Limb (tissue), 2 donors: Measurements from ENCODE around the gene ADAM15.

ENCODE experiments used
- DNase-seq, 2 donors: peaks; one replicate each; pipeline ENCODE4 v3.0.0-alpha.2; 2016; ENCODE audit errors: extremely low spot score in 2 of 2

Gene ADAM15

GRCh38 chr1:155051342-155051776 lies 243 bp downstream of the ADAM15 start:
- no peak for DNase-seq

GRCh38 chr1:155051777-155052398 lies 772 bp downstream of the ADAM15 start:
- peak in 1 of 2 donors; percentile 49 for DNase-seq

- DNase-seq = no peak
These were observed 1.6 kb downstream of the ADAM15 start for GRCh38 chr1:155052439-155053395.

DNA sequence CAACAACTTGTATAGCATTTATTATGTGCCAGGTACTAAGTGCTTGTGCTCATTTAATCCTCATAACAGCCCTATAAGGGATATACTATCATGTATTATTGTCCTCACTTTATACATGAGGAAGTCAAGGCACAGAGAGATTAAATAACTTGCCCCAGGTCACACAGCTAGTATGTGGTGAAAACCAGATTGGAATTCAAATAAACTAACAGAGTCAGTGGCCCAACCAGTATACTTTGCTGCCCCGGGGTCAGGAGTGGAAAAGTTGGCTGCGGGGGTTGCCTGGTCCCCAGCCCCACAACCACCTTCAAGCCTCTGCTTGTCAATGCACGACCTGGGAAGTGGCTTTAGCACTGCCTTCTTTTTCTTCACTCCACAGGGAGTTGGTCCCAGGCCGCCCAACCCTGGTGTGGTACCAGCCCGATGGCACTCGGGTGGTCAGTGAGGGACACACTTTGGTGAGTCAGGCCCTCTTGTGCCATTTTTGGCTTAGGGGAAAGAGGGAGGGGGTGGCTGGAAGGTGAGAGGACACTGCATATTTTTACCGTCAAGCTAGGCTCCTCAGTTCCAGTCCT lies 2.5 kb downstream of the ADAM15 start:
- DNase-seq = no peak

- no peak for DNase-seq
These were observed 6.0 kb downstream of the ADAM15 start for GRCh38 chr1:155057104-155057503.

GRCh38 chr1:155057788-155058211 lies 6.7 kb downstream of the ADAM15 start:
- DNase-seq = no peak

DNA sequence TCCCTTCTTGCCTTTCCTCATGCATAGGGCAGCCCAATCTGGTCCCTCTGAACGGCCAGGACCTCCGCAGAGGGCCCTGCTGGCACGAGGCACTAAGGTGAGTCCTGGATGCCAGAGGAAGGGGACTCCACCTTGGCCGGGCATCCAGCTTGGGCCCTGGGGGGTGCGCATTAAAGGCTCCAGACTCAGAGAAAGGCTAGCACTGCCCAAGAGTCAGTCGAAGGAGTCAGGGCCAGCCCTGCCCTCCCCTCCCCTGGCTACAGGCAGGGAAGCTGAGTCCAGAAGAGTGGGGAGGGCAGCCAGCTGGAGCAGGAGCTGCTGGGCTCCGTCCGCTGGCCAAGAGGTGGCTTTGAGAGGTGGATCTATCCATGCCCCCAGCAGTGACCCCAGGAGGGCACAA lies 9.6 kb downstream of the ADAM15 start:
- no peak for DNase-seq

DNA sequence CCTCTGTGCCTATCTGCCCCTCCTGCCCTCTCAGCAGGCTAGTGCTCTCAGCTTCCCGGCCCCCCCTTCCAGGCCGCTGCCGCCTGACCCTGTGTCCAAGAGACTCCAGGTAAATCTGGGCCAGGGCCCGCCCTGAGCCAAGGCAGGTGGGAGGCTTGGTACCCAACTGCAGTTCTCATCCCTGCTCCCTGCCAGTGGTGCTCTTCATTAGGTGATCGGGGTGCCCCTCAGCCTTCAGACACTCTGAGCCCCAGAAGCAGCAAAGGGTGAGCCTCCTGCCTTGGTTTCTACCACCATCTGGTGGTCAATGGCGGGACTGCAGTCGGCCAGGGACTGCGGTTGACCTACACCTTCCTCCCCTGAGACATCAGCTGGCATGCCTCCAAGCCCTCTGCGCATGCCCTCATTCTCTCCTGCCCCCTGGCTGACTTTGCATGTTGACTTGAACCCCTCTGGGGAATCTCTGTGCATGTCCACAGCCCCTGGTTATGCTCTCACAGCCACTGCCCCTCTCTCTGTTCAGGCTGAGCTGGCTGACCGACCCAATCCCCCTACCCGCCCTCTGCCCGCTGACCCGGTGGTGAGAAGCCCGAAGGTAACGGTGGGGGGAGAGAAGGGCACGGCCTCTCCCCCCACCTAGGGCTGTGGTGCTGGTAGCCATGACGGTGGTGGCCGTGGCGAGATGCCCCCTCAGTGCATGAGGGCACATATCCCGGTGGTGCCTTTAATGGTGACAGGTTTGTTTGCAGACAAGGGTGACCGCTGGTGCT lies 10.4 kb downstream of the ADAM15 start:
- DNase-seq = peak; percentile 61 to 94

DNA sequence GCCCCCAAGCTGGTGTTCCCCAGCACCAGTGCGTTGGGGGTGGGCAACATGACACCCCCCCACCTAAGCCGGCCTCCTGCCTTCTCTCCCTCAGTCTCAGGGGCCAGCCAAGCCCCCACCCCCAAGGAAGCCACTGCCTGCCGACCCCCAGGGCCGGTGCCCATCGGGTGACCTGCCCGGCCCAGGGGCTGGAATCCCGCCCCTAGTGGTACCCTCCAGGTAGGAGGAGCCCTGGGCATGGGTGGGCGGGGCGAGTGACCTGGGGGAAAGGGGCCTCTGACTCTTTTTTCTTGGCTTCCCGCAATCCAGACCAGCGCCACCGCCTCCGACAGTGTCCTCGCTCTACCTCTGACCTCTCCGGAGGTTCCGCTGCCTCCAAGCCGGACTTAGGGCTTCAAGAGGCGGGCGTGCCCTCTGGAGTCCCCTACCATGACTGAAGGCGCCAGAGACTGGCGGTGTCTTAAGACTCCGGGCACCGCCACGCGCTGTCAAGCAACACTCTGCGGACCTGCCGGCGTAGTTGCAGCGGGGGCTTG lies 11.1 kb downstream of the ADAM15 start:
- DNase-seq = peak in 1 of 2 donors; percentile 67

DNA sequence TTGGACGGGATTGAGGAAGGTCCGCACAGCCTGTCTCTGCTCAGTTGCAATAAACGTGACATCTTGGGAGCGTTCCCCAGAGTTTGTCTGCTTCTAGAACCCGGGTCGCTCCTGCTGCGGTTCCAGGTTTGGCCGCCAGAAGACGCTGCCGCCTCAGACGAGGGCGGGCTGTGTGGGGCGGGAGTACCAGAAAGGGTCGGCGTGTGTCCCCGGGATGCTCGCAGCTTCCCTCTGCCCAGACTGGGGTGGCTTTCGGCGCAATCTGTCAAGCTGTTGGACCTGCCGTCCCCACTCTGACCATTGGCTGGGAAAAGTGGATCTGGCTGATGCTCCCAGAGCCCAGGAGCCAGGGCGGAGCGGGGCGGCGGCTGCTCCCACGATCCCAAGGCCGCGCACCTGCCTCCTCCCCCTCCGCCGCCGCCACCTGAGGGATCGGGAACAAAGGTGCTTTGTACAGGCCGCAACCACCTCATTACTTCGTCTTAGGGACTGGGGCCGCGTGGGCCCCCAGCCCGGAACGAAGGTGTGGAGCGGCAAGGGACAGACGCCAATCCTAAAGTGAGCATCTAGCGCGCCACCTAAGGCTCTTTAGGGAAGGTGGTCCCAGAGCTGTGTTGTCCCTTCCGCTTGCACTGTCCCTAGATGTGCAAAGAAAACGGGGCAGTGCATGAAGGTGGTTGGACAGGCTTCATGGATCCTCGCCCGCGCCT lies 11.7 kb downstream of the ADAM15 start:
- DNase-seq = peak in 1 of 2 donors; percentile 88

- DNase-seq = peak; percentile 87 to 90
These were observed 12.5 kb downstream of the ADAM15 start, which contains the start of gene EFNA4 for GRCh38 chr1:155063550-155064110. TSS of gene EFNA4 (plus strand) at chr1:155063740. CDS start at chr1:155063824, 84 bp downstream.

DNA sequence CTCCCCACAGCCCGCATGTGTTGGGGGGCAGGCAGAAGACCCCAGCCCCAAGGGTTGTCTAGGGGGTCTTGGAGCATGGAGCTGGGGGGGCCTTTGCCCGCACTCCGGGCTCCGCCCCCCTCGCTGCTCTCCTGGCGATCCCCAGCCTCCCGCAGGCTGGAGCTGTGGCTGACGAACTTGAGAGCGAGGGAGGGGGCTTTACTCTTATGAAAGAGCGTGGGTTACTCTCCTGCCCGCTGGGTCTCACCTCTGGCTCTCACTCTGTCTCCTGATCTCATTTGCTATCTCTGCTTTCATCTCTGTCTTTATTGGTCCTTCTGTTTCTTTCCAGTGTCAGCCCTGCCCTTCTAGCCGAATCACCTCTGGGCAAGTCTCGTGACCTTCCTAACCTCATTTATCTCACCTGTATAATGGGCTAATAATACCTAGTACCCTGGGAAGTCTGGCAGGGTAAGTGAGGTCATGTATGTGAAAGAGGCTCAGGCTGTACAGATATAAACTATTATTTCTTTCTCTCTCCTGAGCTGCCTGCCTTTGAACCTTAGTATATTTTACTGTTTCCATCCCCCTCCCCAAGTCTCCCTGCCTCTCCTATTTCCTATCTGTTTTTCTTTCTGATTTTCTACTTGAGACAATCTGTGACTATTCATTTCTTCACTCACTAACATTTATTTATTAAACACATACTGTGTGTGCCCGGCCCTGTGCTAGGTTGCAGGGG lies 13.2 kb downstream of the ADAM15 start:
- no peak for DNase-seq

GRCh38 chr1:155064832-155065429 lies 13.8 kb downstream of the ADAM15 start:
- no peak for DNase-seq

- no peak for DNase-seq
These were observed 15.7 kb downstream of the ADAM15 start for GRCh38 chr1:155066777-155067176.

GRCh38 chr1:155068599-155068998 lies 17.5 kb downstream of the ADAM15 start:
- no peak for DNase-seq

DNA sequence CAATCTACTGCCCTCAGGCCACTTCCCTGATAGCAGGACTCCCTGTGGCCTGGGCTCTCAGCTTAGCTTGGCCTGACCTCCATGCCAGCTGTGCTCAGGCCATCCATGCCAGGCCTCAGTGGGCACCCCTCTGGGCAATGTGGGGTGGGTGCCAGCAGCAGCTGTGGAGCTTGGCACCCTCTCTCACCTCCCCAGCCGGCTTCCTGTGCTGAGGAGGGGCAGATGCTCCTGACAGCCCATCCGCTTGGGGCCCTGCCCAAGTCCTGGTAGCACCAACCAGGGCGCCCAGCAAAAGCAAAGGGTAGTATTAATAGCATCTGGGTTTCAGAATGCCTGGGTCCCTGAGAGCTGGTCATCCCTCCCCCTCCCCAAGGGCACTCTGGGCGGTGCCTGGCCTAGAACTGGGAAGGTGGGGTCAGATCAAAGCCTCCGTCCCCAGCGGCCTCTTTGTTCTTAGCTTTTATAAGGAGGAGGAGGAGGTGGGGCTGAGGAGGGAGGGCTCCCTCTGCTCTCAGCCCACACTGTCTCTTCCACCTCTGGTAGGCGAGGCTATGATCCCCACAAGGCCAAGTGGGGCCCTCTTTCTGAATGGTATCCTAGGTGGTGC lies 18.5 kb downstream of the ADAM15 start:
- DNase-seq = no peak

DNA sequence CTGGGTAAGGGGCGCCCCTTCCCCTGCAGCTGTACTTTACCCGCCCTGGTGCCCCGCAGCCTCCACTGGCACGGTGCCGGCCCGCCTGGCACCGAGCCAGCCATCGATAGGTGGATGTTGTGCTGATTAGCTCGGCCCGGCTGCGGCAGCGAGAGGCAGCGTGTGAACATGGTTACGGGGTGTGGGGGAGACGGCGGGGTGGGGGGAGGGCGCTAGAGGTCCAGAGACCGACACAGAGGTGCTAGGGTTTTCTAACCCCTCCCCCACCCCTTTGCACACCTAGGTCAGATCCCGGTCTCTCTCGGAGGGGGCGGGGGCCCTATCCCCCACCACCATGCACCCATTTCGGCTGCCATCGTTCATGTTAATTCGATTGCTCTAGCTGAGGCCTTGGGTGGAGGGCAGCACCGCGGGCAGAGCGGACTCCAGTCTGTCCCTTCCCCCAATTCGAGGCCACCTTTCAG lies 19.1 kb downstream of the ADAM15 start:
- peak in 1 of 2 donors; percentile 72 for DNase-seq
